ENCODE measurements around the gene HYAL4. TPM values are rescaled to one million over a fixed set of nuclear protein-coding genes. Genes with fewer than 3 reads are reported as not detected.

The HYAL4 gene
- polyA plus RNA-seq, 1 donor from 2014 or later = not detected

DNA sequence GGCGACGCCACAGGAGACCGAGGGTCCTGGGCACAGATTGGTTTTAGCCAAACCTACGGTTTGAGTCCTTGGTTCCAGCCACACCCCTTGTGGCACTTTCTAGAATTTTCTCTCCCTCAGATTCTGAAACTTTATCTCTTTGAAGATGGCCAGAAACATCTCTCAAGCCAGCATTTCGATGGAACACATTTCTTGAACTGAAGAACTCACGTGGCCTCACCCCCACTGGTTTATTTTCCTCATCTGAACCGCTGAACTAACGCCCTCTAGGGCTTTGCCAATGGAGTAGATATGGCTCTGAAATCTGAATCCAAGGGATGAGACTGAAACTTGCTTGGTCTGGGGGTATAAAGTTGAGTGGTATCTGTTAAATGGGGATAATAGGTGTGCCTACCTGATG, 73.3 kb downstream of the HYAL4 start:
- H3K27me3 ChIP-seq (ENCODE audit: insufficient read depth, low read depth, low read length) = no peaks in the 10 kb centered on the region
- no peak overlapping the region for H3K27ac ChIP-seq (ENCODE audit: low read length)
- H2AFZ ChIP-seq (ENCODE audit: low read depth, low read length) = no peak overlapping the region
- no peaks in the 10 kb centered on the region for H3F3A ChIP-seq (ENCODE audit: insufficient read depth, low read length, poor library complexity, severe bottlenecking)
- no peaks in the 10 kb centered on the region for H3K36me3 ChIP-seq (ENCODE audit: insufficient read depth, low read length)
- H3K4me3 ChIP-seq (ENCODE audit: low read length) = no peak overlapping the region
- no peaks in the 10 kb centered on the region for H4K20me1 ChIP-seq (ENCODE audit: insufficient read depth)
- TF ChIP-seq SMC3 (conservative IDR thresholded peaks at IDR 0.05; ENCODE audit: poor library complexity) = no peak
- TF ChIP-seq, protein P1, sequence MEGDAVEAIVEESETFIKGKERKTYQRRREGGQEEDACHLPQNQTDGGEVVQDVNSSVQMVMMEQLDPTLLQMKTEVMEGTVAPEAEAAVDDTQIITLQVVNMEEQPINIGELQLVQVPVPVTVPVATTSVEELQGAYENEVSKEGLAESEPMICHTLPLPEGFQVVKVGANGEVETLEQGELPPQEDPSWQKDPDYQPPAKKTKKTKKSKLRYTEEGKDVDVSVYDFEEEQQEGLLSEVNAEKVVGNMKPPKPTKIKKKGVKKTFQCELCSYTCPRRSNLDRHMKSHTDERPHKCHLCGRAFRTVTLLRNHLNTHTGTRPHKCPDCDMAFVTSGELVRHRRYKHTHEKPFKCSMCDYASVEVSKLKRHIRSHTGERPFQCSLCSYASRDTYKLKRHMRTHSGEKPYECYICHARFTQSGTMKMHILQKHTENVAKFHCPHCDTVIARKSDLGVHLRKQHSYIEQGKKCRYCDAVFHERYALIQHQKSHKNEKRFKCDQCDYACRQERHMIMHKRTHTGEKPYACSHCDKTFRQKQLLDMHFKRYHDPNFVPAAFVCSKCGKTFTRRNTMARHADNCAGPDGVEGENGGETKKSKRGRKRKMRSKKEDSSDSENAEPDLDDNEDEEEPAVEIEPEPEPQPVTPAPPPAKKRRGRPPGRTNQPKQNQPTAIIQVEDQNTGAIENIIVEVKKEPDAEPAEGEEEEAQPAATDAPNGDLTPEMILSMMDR (IDR thresholded peaks at IDR 0.05; ENCODE audit: poor library complexity, severe bottlenecking) = no peak
- no peak for TF ChIP-seq EZH2 (IDR thresholded peaks at IDR 0.05; ENCODE audit: borderline replicate concordance, insufficient read depth, low read length, poor library complexity, severe bottlenecking)
- no peak for TF ChIP-seq POLR2AphosphoS5 (IDR thresholded peaks at IDR 0.05)
- TF ChIP-seq, protein P2, sequence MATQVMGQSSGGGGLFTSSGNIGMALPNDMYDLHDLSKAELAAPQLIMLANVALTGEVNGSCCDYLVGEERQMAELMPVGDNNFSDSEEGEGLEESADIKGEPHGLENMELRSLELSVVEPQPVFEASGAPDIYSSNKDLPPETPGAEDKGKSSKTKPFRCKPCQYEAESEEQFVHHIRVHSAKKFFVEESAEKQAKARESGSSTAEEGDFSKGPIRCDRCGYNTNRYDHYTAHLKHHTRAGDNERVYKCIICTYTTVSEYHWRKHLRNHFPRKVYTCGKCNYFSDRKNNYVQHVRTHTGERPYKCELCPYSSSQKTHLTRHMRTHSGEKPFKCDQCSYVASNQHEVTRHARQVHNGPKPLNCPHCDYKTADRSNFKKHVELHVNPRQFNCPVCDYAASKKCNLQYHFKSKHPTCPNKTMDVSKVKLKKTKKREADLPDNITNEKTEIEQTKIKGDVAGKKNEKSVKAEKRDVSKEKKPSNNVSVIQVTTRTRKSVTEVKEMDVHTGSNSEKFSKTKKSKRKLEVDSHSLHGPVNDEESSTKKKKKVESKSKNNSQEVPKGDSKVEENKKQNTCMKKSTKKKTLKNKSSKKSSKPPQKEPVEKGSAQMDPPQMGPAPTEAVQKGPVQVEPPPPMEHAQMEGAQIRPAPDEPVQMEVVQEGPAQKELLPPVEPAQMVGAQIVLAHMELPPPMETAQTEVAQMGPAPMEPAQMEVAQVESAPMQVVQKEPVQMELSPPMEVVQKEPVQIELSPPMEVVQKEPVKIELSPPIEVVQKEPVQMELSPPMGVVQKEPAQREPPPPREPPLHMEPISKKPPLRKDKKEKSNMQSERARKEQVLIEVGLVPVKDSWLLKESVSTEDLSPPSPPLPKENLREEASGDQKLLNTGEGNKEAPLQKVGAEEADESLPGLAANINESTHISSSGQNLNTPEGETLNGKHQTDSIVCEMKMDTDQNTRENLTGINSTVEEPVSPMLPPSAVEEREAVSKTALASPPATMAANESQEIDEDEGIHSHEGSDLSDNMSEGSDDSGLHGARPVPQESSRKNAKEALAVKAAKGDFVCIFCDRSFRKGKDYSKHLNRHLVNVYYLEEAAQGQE (IDR thresholded peaks at IDR 0.05; ENCODE audit: borderline replicate concordance) = no peak
- TF ChIP-seq RAD21 (conservative IDR thresholded peaks at IDR 0.05) = no peak
- no peak for TF ChIP-seq EP300 (conservative IDR thresholded peaks at IDR 0.05; ENCODE audit: poor library complexity, severe bottlenecking)
- TF ChIP-seq MXI1 (conservative IDR thresholded peaks at IDR 0.05; ENCODE audit: poor library complexity, severe bottlenecking) = no peak
- no peak for TF ChIP-seq TAF1 (IDR thresholded peaks at IDR 0.05; ENCODE audit: low read depth)
- no peak overlapping the region for H3K4me2 ChIP-seq (ENCODE audit: low read length)
- H3K79me2 ChIP-seq (replicated peaks; ENCODE audit: insufficient read depth, low read length) = no peaks in the 10 kb centered on the region
- H3K9ac ChIP-seq (ENCODE audit: low read length) = no peak overlapping the region
- H3K9me3 ChIP-seq (ENCODE audit: low read length) = no peaks in the 10 kb centered on the region
- H3K9me2 ChIP-seq (ENCODE audit: insufficient read depth, low read length) = no peaks in the 10 kb centered on the region

DNA sequence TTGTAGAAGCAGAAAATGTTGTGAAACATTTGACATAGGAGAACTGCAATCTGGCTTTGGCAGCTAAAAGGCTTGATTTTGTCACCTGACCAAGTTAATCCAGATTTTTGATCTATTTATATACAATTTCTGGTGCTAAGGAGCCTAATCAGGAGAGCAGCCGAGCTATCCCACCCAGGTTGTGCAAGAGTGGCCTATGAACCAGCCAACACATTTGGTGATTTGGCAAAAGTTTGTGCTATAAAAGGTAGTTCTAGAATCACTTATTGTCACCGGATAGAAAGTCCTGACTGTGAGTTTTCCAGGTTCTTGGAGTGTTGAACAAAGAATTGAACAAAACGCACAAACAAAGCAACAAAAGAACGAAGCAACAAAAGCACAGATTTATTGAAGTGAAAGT, 78.6 kb downstream of the HYAL4 start:
- Histone ChIP-seq H3K79me2 (replicated peaks; ENCODE audit: insufficient read depth, low read length) (no peaks in the 10 kb centered on the region), H2AFZ (ENCODE audit: low read depth, low read length) (no peak overlapping the region), H3K36me3 (ENCODE audit: insufficient read depth, low read length) (no peaks in the 10 kb centered on the region), H3K4me3 (ENCODE audit: low read length) (no peak overlapping the region), H3F3A (ENCODE audit: insufficient read depth, low read length, poor library complexity, severe bottlenecking) (no peaks in the 10 kb centered on the region), H3K9me2 (ENCODE audit: insufficient read depth, low read length) (no peaks in the 10 kb centered on the region), H3K27ac (ENCODE audit: low read length) (no peak overlapping the region), H3K9me3 (ENCODE audit: low read length) (no peaks in the 10 kb centered on the region), H3K27me3 (ENCODE audit: insufficient read depth, low read depth, low read length) (no peaks in the 10 kb centered on the region), H4K20me1 (ENCODE audit: insufficient read depth) (no peaks in the 10 kb centered on the region), H3K9ac (ENCODE audit: low read length) (no peak overlapping the region), H3K4me2 (ENCODE audit: low read length) (no peak overlapping the region)
- no peak for TF ChIP-seq EP300 (conservative IDR thresholded peaks at IDR 0.05; ENCODE audit: poor library complexity, severe bottlenecking)
- TF ChIP-seq TAF1 (IDR thresholded peaks at IDR 0.05; ENCODE audit: low read depth) = no peak
- TF ChIP-seq, protein P2 (IDR thresholded peaks at IDR 0.05; ENCODE audit: borderline replicate concordance) = no peak
- TF ChIP-seq POLR2AphosphoS5 (IDR thresholded peaks at IDR 0.05) = no peak
- TF ChIP-seq, protein P1 (IDR thresholded peaks at IDR 0.05; ENCODE audit: poor library complexity, severe bottlenecking) = no peak
- TF ChIP-seq RAD21 (conservative IDR thresholded peaks at IDR 0.05) = no peak
- TF ChIP-seq MXI1 (conservative IDR thresholded peaks at IDR 0.05; ENCODE audit: poor library complexity, severe bottlenecking) = no peak
- no peak for TF ChIP-seq EZH2 (IDR thresholded peaks at IDR 0.05; ENCODE audit: borderline replicate concordance, insufficient read depth, low read length, poor library complexity, severe bottlenecking)
- TF ChIP-seq SMC3 (conservative IDR thresholded peaks at IDR 0.05; ENCODE audit: poor library complexity) = no peak
